ENCODE measurements around the gene HHATL. TPM values are rescaled to one million over a fixed set of nuclear protein-coding genes. Genes with fewer than 3 reads are reported as not detected.

The HHATL gene
- total and polyA plus RNA-seq, 2 of the 8 experiments (the other 6 are each of a cell fraction or from before 2014, with no cell fraction given) = 0.18 TPM; not detected in 1

- Histone ChIP-seq H3K9ac (replicated peaks in 1 of 4; ENCODE audit: extremely low read depth in 1 of 4, low read depth in 3 of 4, low read length in 3 of 4) (no peak overlapping the region), H3K4me3 (ENCODE audit: extremely low read depth in 1 of 4, insufficient read depth in 2 of 4, low read depth in 3 of 4, low read length in 4 of 4) (no peak overlapping the region), H3K9me3 (ENCODE audit: insufficient read depth in 2 of 2, low read depth in 1 of 2, low read length in 1 of 2) (0 out of 4 replicates have a peak, but pooled peaks cover 0 to 2% of the 10 kb centered on the region in 2 experiments), H2BK20ac (ENCODE audit: low read length) (no peak overlapping the region), H4K20me1 (replicated peaks in 1 of 2; ENCODE audit: control insufficient read depth in 1 of 2, insufficient read depth in 2 of 2, low read length in 2 of 2) (peaks cover 0 to 2% of the 10 kb centered on the region in 2 experiments), H3K79me1 (ENCODE audit: low read depth, low read length) (no peaks in the 10 kb centered on the region), H3K4me2 (ENCODE audit: insufficient read depth in 1 of 2, low read depth in 2 of 2, low read length in 2 of 2) (no peak overlapping the region), H2BK5ac (ENCODE audit: low read depth, low read length) (no peak overlapping the region), H2AFZ (ENCODE audit: low read length) (no peak overlapping the region), H3K4me1 (replicated peaks in 1 of 4; ENCODE audit: control insufficient read depth in 3 of 4, insufficient read depth in 4 of 4, low read length in 3 of 4) (peaks cover 0 to 7% (median 0%) of the 10 kb centered on the region in 4 experiments; a peak in 2 of 7 replicates), H3K23ac (ENCODE audit: insufficient read length) (no peak overlapping the region), H2BK15ac (ENCODE audit: low read length) (no peak overlapping the region), H3K27ac (ENCODE audit: low read depth, low read length) (no peak overlapping the region), H3K36me3 (ENCODE audit: control insufficient read depth in 2 of 4, insufficient read depth in 4 of 4, low read length in 3 of 4) (no peaks in the 10 kb centered on the region), H3K56ac (replicated peaks; ENCODE audit: insufficient read length, low read depth, low read length) (no peak overlapping the region), H4K5ac (ENCODE audit: insufficient read length, low read depth, low read length) (no peak overlapping the region), H4K8ac (ENCODE audit: extremely low read depth, insufficient read depth, low read length) (no peak overlapping the region), H3K14ac (ENCODE audit: insufficient read length) (no peak overlapping the region), H4K91ac (replicated peaks; ENCODE audit: insufficient read length, low read length) (no peak overlapping the region), H3K23me2 (ENCODE audit: low read depth, low read length) (no peaks in the 10 kb centered on the region), H3K18ac (ENCODE audit: extremely low read depth, low read length) (no peak overlapping the region), H3K27me3 (replicated peaks in 1 of 4; ENCODE audit: control insufficient read depth in 3 of 4, extremely low read depth in 1 of 4, insufficient read depth in 3 of 4, low read length in 3 of 4) (peaks cover 0 to 2% (median 0%) of the 10 kb centered on the region in 4 experiments; a peak in 2 of 7 replicates), H2AK5ac (ENCODE audit: low read depth, low read length) (no peak overlapping the region), H2BK12ac (ENCODE audit: low read depth, low read length) (no peak overlapping the region), H3K4ac (replicated peaks; ENCODE audit: insufficient read length, low read depth, low read length) (no peak overlapping the region), H2BK120ac (replicated peaks; ENCODE audit: low read depth, low read length) (no peak overlapping the region), H3K79me2 (ENCODE audit: control insufficient read depth in 1 of 2, insufficient read depth in 2 of 2, low read length in 2 of 2) (no peaks in the 10 kb centered on the region)
- ChIA-PET CTCF (ENCODE audit: partially characterized antibody) (interaction anchor here (0.7 to 1.9 kb wide), 9 partner anchors 9 to 109 kb away, joined by 3 to 15 read pairs (median 5); no protein-coding TSS in a partner anchor), POLR2A (ENCODE audit: partially characterized antibody) (interaction anchor here (0.6 to 2.5 kb wide), 5 partner anchors 8 to 78 kb away, joined by 3 to 7 read pairs (median 4); partner anchors contain the start of gene ZBTB47)
- 87% methylated on average over 7 of the region's 7 CpGs; no CpG with 5 or more reads in 1 of the 2 experiments for WGBS, 2 experiments (ENCODE audit: extremely low coverage in 1 of 2, insufficient coverage in 1 of 2, insufficient read length in 1 of 2, insufficient replicate concordance in 2 of 2, low coverage in 1 of 2, low lambda C conversion rate in 2 of 2, missing lambda C conversion rate in 1 of 2)
- no peak for DNase-seq (ENCODE audit: low read depth in 1 of 2, low spot score in 2 of 2)
- no peak for FAIRE-seq
- no peak for TF ChIP-seq POLR2A (IDR thresholded peaks at IDR 0.05; ENCODE audit: control extremely low read depth in 1 of 2, low read depth in 2 of 2, low read length in 2 of 2)
- TF ChIP-seq, protein P1, sequence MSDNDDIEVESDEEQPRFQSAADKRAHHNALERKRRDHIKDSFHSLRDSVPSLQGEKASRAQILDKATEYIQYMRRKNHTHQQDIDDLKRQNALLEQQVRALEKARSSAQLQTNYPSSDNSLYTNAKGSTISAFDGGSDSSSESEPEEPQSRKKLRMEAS (IDR thresholded peaks at IDR 0.05) = no peak
- TF ChIP-seq TEAD4 (IDR thresholded peaks at IDR 0.05; ENCODE audit: low read depth, low read length) = no peak
- TF ChIP-seq CEBPB (IDR thresholded peaks at IDR 0.05; ENCODE audit: low read depth, low read length) = no peak
- no peak for TF ChIP-seq ATF2 (IDR thresholded peaks at IDR 0.05; ENCODE audit: low read length)
- no peak for TF ChIP-seq PHF8 (conservative IDR thresholded peaks at IDR 0.05; ENCODE audit: low read depth, low read length)
- TF ChIP-seq YY1 (IDR thresholded peaks at IDR 0.05; ENCODE audit: low read depth, low read length) = no peak
- TF ChIP-seq NRF1 (IDR thresholded peaks at IDR 0.05; ENCODE audit: low read depth, low read length) = no peak
These were observed 32.5 kb downstream of the HHATL start for GRCh38 chr3:42670051-42670576.
